K562 (cell line): ENCODE data around the gene BHLHE23. TPM values are rescaled to one million over a fixed set of nuclear protein-coding genes. Genes with fewer than 3 reads are reported as not detected.
A peak's percentile ranks its signal among the peaks of the same experiment; 100 is the strongest.

Experiments
- ATF3 ChIP-seq, 2 experiments: fragments of 450-650 bp in 1 of 2; sonication (generic) in 1 of 2; formaldehyde crosslinking in 1 of 2; IDR thresholded peaks in 1 of 2; conservative IDR thresholded peaks in 1 of 2; 2 replicates each; pipeline versions ENCODE4 v1.6.1 to v1.8.1; 2016 to 2023; ENCODE audit warnings: mild to moderate bottlenecking in 2 of 2, moderate library complexity in 2 of 2, inconsistent platforms in 1 of 2, missing genetic modification reagents in 1 of 2
- CUX1 ChIP-seq: fragments of 200-800 bp; sonication (Bioruptor generic); IDR thresholded peaks from 2 replicates; pipeline ENCODE4 v1.6.1; 2016; ENCODE audit warnings: missing genetic modification characterization, missing compliant biosample characterization
- E2F6 ChIP-seq, 2 experiments: IDR thresholded peaks; 2 replicates each; pipeline ENCODE4 v1.6.1; 2011; ENCODE audit warnings: borderline replicate concordance in 1 of 2, control low read depth in 1 of 2, low read depth in 1 of 2, low read length in 1 of 2, mild to moderate bottlenecking in 1 of 2, mixed read lengths in 1 of 2, moderate library complexity in 1 of 2; ENCODE audit not compliant: insufficient read depth in 1 of 2, insufficient read length in 1 of 2, poor library complexity in 1 of 2, severe bottlenecking in 1 of 2; ENCODE audit errors: extremely low read depth in 1 of 2
- HMBOX1 ChIP-seq: sonication (generic); IDR thresholded peaks from 2 replicates; pipeline ENCODE4 v1.6.1; 2016
- NFIX ChIP-seq: fragments of 250-450 bp; sonication (Bioruptor Pico); IDR thresholded peaks from 2 replicates; pipeline ENCODE4 v1.4.0; 2020; ENCODE audit warnings: low read depth, mild to moderate bottlenecking, moderate library complexity
- PHF20 ChIP-seq: fragments of 450-650 bp; IDR thresholded peaks from 2 replicates; pipeline ENCODE4 v1.6.1; 2018; ENCODE audit not compliant: partially characterized antibody
- PHF21A ChIP-seq: fragments of 450-650 bp; IDR thresholded peaks from 2 replicates; pipeline ENCODE4 v1.6.1; 2017; ENCODE audit warnings: low read depth, borderline replicate concordance
- SLC30A9 ChIP-seq: fragments of 250-450 bp; sonication (Bioruptor Pico); IDR thresholded peaks from 2 replicates; pipeline ENCODE4 v1.8.0; 2022; ENCODE audit warnings: mild to moderate bottlenecking, moderate library complexity
- TEAD2 ChIP-seq: fragments of 450-650 bp; IDR thresholded peaks from 2 replicates; pipeline ENCODE4 v1.6.1; 2016; ENCODE audit warnings: missing genetic modification characterization, control low read depth, missing compliant biosample characterization
- ZBTB34 ChIP-seq: fragments of 250-450 bp; sonication (Bioruptor Pico); IDR thresholded peaks from 2 replicates; pipeline ENCODE4 v1.8.0; 2021; ENCODE audit warnings: mild to moderate bottlenecking, moderate library complexity
- ZBTB5 ChIP-seq: fragments of 450-650 bp; IDR thresholded peaks from 2 replicates; pipeline ENCODE4 v1.6.1; 2017; ENCODE audit warnings: antibody characterized with exemption
- ZNF444 ChIP-seq: fragments of 250-450 bp; sonication (Bioruptor Pico); IDR thresholded peaks from 2 replicates; pipeline ENCODE4 v1.4.0; 2020; ENCODE audit warnings: mild to moderate bottlenecking, moderate library complexity
- ZNF830 ChIP-seq: fragments of 250-450 bp; sonication (Bioruptor Pico); IDR thresholded peaks from 2 replicates; pipeline ENCODE4 v1.5.0; 2021; ENCODE audit warnings: mild to moderate bottlenecking
- polyA plus RNA-seq, 8 experiments: library from polyadenylated mRNA; depleted of rRNA in 4 of 8; stranded (reverse) in 5 of 8; unstranded in 3 of 8; fragments of >200 nt; fragmentation: Nextera tagmentation in 2 of 8; fragmentation: Illumina TruSeq in 1 of 8; extraction: Ambion mirVana in 2 of 8; extraction: Trizol in 1 of 8; gene quantifications; 2 replicates each; pipeline versions ENCODE4 v1.2.1 to v1.2.3, GENCODE V29; 2011 to 2014; ENCODE audit warnings: inconsistent platforms in 1 of 8, missing spikeins in 1 of 8
- total RNA-seq, 7 experiments: library from RNA; depleted of rRNA in 6 of 7; stranded (reverse); fragments of >200 nt in 6 of 7; fragmentation: Illumina TruSeq in 2 of 7; extraction: Trizol in 2 of 7; gene quantifications; 2 replicates each; pipeline versions ENCODE4 v1.2.1 to v1.2.3, GENCODE V29; 2011 to 2021; ENCODE audit warnings: low replicate concordance in 1 of 7

Gene BHLHE23
- total and polyA plus RNA-seq, 9 of the 15 experiments (the other 6 are each of a cell fraction or from before 2014, with no cell fraction given), result not detected

- TF ChIP-seq CUX1 (CRISPR knock-in tag) (no peak), PHF20 (peak; percentile 33), TEAD2 (tag) (no peak), SLC30A9 (CRISPR knock-in tag) (no peak), E2F6 (IDR thresholded peaks at IDR 0.05; ENCODE audit: borderline replicate concordance in 1 of 2, extremely low read depth in 1 of 2, insufficient read depth in 1 of 2, insufficient read length in 1 of 2, low read depth in 1 of 2, low read length in 1 of 2, poor library complexity in 1 of 2, severe bottlenecking in 1 of 2) (no peak), NFIX (CRISPR knock-in tag) (no peak), ATF3 (IDR thresholded peaks at IDR 0.05) (no peak), ATF3 (CRISPR knock-in tag; conservative IDR thresholded peaks at IDR 0.05) (no peak), ZNF830 (no peak), HMBOX1 (no peak), ZNF444 (CRISPR knock-in tag) (no peak), PHF21A (no peak), ZBTB34 (CRISPR knock-in tag) (no peak), ZBTB5 (no peak)
Observed at GRCh38 chr20:62971950-62972844, 34.6 kb downstream of the BHLHE23 start (continued).
